Adrenal gland (tissue), 12 donors: ENCODE results near the gene PPP2R2C. TPM values are rescaled to one million over a fixed set of nuclear protein-coding genes. Genes with fewer than 3 reads are reported as not detected.

Experiments
- DNase-seq, 7 donors: peaks; one replicate each; pipeline ENCODE4 v3.0.0-alpha.2; 2019 to 2020
- H3K27ac ChIP-seq, 5 donors: fragments of 200-600 bp; sonication (generic) in 4 of 5; 1 replicate in 3 of 5; 2 replicates in 2 of 5; pipeline versions ENCODE4 v1.5.1 to v1.8.0; 2016 to 2020; ENCODE audit warnings: mild to moderate bottlenecking in 1 of 5
- H3K27me3 ChIP-seq: fragments of 200-600 bp; 2 replicates; pipeline ENCODE4 v1.8.0; 2021
- H3K36me3 ChIP-seq, 2 donors: fragments of 200-600 bp; replicated peaks in 1 of 2; 1 replicate in 1 of 2; 2 replicates in 1 of 2; pipeline versions ENCODE4 v1.5.1 to v1.8.0; 2018 to 2022
- H3K4me1 ChIP-seq, 2 donors: fragments of 200-600 bp; replicated peaks in 1 of 2; 1 replicate in 1 of 2; 2 replicates in 1 of 2; pipeline versions ENCODE4 v1.5.1 to v1.8.0; 2018 to 2021
- H3K4me3 ChIP-seq, 4 donors: fragments of 200-600 bp; sonication (generic) in 3 of 4; one replicate each; pipeline ENCODE4 v1.5.1; 2016 to 2018
- H3K9me3 ChIP-seq, 3 donors: fragments of 200-600 bp; sonication (generic) in 1 of 3; replicated peaks in 1 of 3; 1 replicate in 2 of 3; 2 replicates in 1 of 3; pipeline versions ENCODE4 v1.5.1 to v1.8.0; 2016 to 2021
- CTCF ChIP-seq, 6 experiments: fragments of 450-650 bp in 4 of 6; fragments of 200-600 bp in 2 of 6; sonication (generic) in 1 of 6; IDR thresholded peaks; 1 replicate in 5 of 6; 2 replicates in 1 of 6; pipeline versions ENCODE4 v1.5.1 to v1.8.0; 2016 to 2021; ENCODE audit warnings: antibody characterized with exemption in 6 of 6, mild to moderate bottlenecking in 2 of 6, moderate library complexity in 1 of 6
- POLR2A ChIP-seq, 2 donors: fragments of 450-650 bp; IDR thresholded peaks; one replicate each; pipeline ENCODE4 v1.6.1; 2017; ENCODE audit warnings: antibody characterized with exemption in 2 of 2, mild to moderate bottlenecking in 2 of 2, moderate library complexity in 1 of 2
- WGBS, 4 donors: extraction: QIAGEN DNeasy Blood & Tissue Kit in 2 of 4; methylation state at CpG; one replicate each; pipeline versions ENCODE4 v1.1.5 to v1.1.7; 2013 to 2017; 5-methylcytosine and 5-hydroxymethylcytosine counted together
- intact Hi-C, 2 donors: fragments of 100-400 bp; cut with DNase I; formaldehyde crosslinking; loops; one replicate each; pipeline versions ENCODE4 v1.14.1 to v1.15.0; 2022 to 2023
- polyA plus RNA-seq, 3 donors: library from polyadenylated mRNA; stranded (reverse); fragments of 200-250 nt in 2 of 3; fragments of 350-450 nt in 1 of 3; fragmentation: Illumina TruSeq in 1 of 3; extraction: RNeasy Lipid Tissue Mini Kit (QIAGEN cat#74804) in 1 of 3; gene quantifications; one replicate each; pipeline ENCODE4 v1.2.3, GENCODE V29; 2013 to 2014
- total RNA-seq, 9 donors: library from RNA; depleted of rRNA in 4 of 9; stranded (reverse); fragments of >200 nt in 4 of 9; fragments of 120-200 nt in 1 of 9; fragmentation: NEBNext Ultra II Directional in 1 of 9; extraction: Animal tissue kit (Norgen Biotek cat#: 25700) in 1 of 9; gene quantifications; one replicate each; pipeline versions ENCODE4 v1.1.0 to v1.2.4, GENCODE V29; 2013 to 2023
- donor health status: healthy with polysubstance abuse.
- donor health status: Bipolar disorder and iron deficiency.
- donor health status: DM: yes; HTN: yes; CAD: no.
- donor health status: DM: no; HTN: no; CAD: no.
- donor health status: DM: no; HTN: no; CAD: no.
- donor health status: DM: yes; HTN: yes; CAD: no.

PPP2R2C gene
- total and polyA plus RNA-seq, 12 donors, result 0.17 to 7.2 (median 2.0) TPM; not detected in 3

- Histone ChIP-seq H3K27ac (no peak overlapping the region), H3K4me1 (no peaks in the 10 kb centered on the region), H3K4me3 (no peak overlapping the region), H3K9me3 (no peaks in the 10 kb centered on the region), H3K36me3 (no peaks in the 10 kb centered on the region), H3K27me3 (no peaks in the 10 kb centered on the region)
- no peak for DNase-seq
- WGBS, 4 donors, result 70 to 82% (median 76%) methylated on average over 9 to 12 of the region's 12 CpGs
- TF ChIP-seq POLR2A (IDR thresholded peaks at IDR 0.05) (no peak), CTCF (IDR thresholded peaks at IDR 0.05) (no peak)
- intact Hi-C loops, result no loop called here
These were observed 98.6 kb downstream of the PPP2R2C start for GRCh38 chr4:6373541-6374410.

GRCh38 chr4:6372649-6373525 is 99.5 kb downstream of the PPP2R2C start:
- TF ChIP-seq POLR2A (IDR thresholded peaks at IDR 0.05) (no peak), CTCF (IDR thresholded peaks at IDR 0.05) (no peak)
- intact Hi-C loops, result no loop called here
- 76 to 83% (median 81%) methylated on average over 10 to 14 of the region's 14 CpGs for WGBS, 4 donors
- Histone ChIP-seq H3K27me3 (no peaks in the 10 kb centered on the region), H3K36me3 (no peaks in the 10 kb centered on the region), H3K4me1 (no peaks in the 10 kb centered on the region), H3K9me3 (no peaks in the 10 kb centered on the region), H3K27ac (no peak overlapping the region), H3K4me3 (no peak overlapping the region)
- no peak for DNase-seq

- H3K9me3 ChIP-seq, result no peaks in the 10 kb centered on the region
- intact Hi-C loops, result no loop called here
- 74 to 83% (median 75%) methylated on average over 5 to 13 of the region's 13 CpGs for WGBS, 4 donors
- TF ChIP-seq CTCF (IDR thresholded peaks at IDR 0.05) (no peak), POLR2A (IDR thresholded peaks at IDR 0.05) (no peak)
- no peaks in the 10 kb centered on the region for H3K36me3 ChIP-seq
- H3K4me3 ChIP-seq, result no peak overlapping the region
- no peaks in the 10 kb centered on the region for H3K4me1 ChIP-seq
- DNase-seq, result no peak
- no peaks in the 10 kb centered on the region for H3K27me3 ChIP-seq
- H3K27ac ChIP-seq, result no peak overlapping the region
These were observed 100.6 kb downstream of the PPP2R2C start for GRCh38 chr4:6371812-6372211.

GRCh38 chr4:6371271-6371670 is 101.1 kb downstream of the PPP2R2C start:
- 62 to 77% (median 69%) methylated on average over 5 of the region's 5 CpGs for WGBS, 4 donors
- no peak for DNase-seq
- Histone ChIP-seq H3K4me1 (no peaks in the 10 kb centered on the region), H3K9me3 (no peaks in the 10 kb centered on the region), H3K27ac (no peak overlapping the region), H3K4me3 (no peak overlapping the region), H3K36me3 (no peaks in the 10 kb centered on the region), H3K27me3 (no peaks in the 10 kb centered on the region)
- intact Hi-C loops, result no loop called here
- TF ChIP-seq POLR2A (IDR thresholded peaks at IDR 0.05) (no peak), CTCF (IDR thresholded peaks at IDR 0.05) (no peak)
